ENCODE data around the gene IRAK3.

IRAK3 gene

GRCh38 chr12:66160704-66161103, 28.3 kb upstream of the IRAK3 start:
- TF ChIP-seq CTCF (IDR thresholded peaks at IDR 0.05; ENCODE audit: low read depth, low read length) = no peak
- DNase-seq (ENCODE audit: low read depth, low spot score) = no peak
- in situ Hi-C loops (cut with HindIII; ENCODE audit: low sequenced_read_pairs) = no loop called here
- H3K4me3 ChIP-seq (ENCODE audit: low read depth, low read length) = no peak overlapping the region

DNA sequence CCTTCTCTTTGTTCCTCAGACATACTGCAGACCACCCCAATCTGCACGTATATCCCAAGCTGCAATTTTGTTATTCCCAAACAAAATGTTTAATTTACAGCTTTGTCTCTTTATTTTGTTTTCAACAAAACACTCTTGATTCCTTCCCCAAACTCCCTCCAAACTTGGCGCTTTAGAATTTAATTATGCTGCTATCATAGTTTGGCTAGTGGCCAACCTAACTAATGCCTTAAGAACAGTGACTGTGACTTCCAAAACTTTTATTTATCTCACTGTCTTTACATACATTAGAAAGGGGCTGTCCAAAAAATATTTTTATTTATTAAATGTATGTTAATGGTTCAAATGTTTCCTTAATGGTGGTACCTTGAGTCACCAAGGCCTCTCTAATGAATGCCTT, 26.3 kb upstream of the IRAK3 start:
- in situ Hi-C loops (cut with HindIII; ENCODE audit: low sequenced_read_pairs) = no loop called here
- H3K4me3 ChIP-seq (ENCODE audit: low read depth, low read length) = no peak overlapping the region
- TF ChIP-seq CTCF (IDR thresholded peaks at IDR 0.05; ENCODE audit: low read depth, low read length) = no peak
- DNase-seq (ENCODE audit: low read depth, low spot score) = no peak

DNA sequence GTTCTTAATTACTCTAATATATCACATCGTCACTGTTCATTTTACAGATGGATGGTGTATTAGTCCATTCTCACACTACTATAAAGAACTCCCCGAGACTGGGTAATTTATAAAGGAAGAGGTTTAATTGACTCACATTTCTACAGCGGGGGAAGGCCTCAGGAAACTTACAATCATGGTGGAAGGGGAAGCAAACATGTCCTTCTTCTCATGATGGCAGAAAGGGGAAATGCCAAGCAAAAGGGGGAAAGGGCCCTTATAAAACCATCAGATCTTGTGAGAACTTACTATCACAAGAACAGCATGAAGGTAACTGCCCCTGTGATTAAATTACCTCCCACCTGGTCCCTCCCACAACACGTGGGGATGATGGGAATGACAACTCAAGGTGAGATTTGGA, 25.7 kb upstream of the IRAK3 start:
- no peak for DNase-seq (ENCODE audit: low read depth, low spot score)
- in situ Hi-C loops (cut with HindIII; ENCODE audit: low sequenced_read_pairs) = no loop called here

GRCh38 chr12:66164349-66164821, 24.6 kb upstream of the IRAK3 start:
- TF ChIP-seq CTCF (IDR thresholded peaks at IDR 0.05; ENCODE audit: low read depth, low read length) = no peak
- DNase-seq (ENCODE audit: low read depth, low spot score) = peak; percentile 34
- in situ Hi-C loops (cut with HindIII; ENCODE audit: low sequenced_read_pairs) = no loop called here
- no peak overlapping the region for H3K4me3 ChIP-seq (ENCODE audit: low read depth, low read length)

More for the DNA sequence above, 25.7 kb upstream of the IRAK3 start:
- no peak for TF ChIP-seq CTCF (IDR thresholded peaks at IDR 0.05; ENCODE audit: low read depth, low read length)
- no peak overlapping the region for H3K4me3 ChIP-seq (ENCODE audit: low read depth, low read length)

DNA sequence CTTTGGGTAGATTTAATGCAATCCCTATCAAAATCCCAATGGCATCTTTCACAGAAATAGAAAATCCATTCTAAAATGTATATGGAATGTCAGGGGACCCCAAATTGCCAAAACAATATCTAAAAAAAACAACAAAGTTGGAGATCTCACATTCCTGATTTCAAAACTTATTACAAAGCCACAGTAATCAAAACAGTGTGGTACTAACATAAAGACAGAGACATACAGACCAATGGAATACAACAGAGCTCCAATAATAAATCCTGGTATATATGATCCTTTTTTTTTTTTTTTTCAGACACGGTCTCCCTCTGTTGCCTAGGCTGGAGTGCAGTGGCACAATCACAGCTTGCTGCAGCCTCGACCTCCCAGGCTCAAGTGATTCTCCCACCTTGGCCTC, 23.9 kb upstream of the IRAK3 start:
- TF ChIP-seq CTCF (IDR thresholded peaks at IDR 0.05; ENCODE audit: low read depth, low read length) = no peak
- in situ Hi-C loops (cut with HindIII; ENCODE audit: low sequenced_read_pairs) = no loop called here
- DNase-seq (ENCODE audit: low read depth, low spot score) = no peak
- no peak overlapping the region for H3K4me3 ChIP-seq (ENCODE audit: low read depth, low read length)

DNA sequence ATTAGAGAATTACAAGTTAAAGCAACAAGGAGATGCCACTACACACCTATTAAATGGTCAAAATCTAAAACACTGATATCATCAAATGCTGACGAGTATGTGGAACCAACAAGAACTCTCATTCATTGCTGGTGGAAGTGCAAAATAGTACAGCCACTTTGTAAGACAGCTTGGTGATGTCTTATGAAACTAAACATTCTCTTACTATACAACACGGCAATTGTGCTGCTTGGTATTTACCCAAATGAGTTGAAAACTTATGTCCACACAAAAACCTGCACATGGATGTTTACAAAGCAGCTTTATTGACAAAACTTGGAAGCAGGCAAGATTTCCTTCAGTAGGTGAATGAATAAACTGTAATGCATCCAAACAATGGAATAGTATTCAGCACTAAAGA, 22.5 kb upstream of the IRAK3 start:
- DNase-seq (ENCODE audit: low read depth, low spot score) = no peak
- no peak overlapping the region for H3K4me3 ChIP-seq (ENCODE audit: low read depth, low read length)
- in situ Hi-C loops (cut with HindIII; ENCODE audit: low sequenced_read_pairs) = no loop called here
- no peak for TF ChIP-seq CTCF (IDR thresholded peaks at IDR 0.05; ENCODE audit: low read depth, low read length)

GRCh38 chr12:66168410-66168809, 20.6 kb upstream of the IRAK3 start:
- peak overlapping the region; percentile 62 for H3K4me3 ChIP-seq (ENCODE audit: low read depth, low read length)
- in situ Hi-C loops (cut with HindIII; ENCODE audit: low sequenced_read_pairs) = no loop called here

More at GRCh38 chr12:66168410-66168809, 20.6 kb upstream of the IRAK3 start:
- TF ChIP-seq CTCF (IDR thresholded peaks at IDR 0.05; ENCODE audit: low read depth, low read length) = no peak
- no peak for DNase-seq (ENCODE audit: low read depth, low spot score)

All from astrocyte of the spinal cord (primary cell).